OCI-LY3 (cell line): ENCODE measurements around the gene NSG1.

ENCODE experiments used
- H2AFZ ChIP-seq: fragments of 200-600, 300-600 bp; shearing (Covaris generic); 2 replicates; pipeline ENCODE4 v1.6.0; 2014; ENCODE audit warnings: antibody characterized with exemption, low read depth, low read length
- H3K27ac ChIP-seq: fragments of 200-600, 300-600 bp; sonication (generic); 2 replicates; pipeline ENCODE4 v1.5.1; 2014; ENCODE audit warnings: mild to moderate bottlenecking, low read length, moderate library complexity, mixed read lengths
- H3K27me3 ChIP-seq: fragments of 200-600, 300-600 bp; sonication (generic); 2 replicates; pipeline ENCODE4 v1.6.1; 2014; ENCODE audit warnings: low read depth, low read length, mixed read lengths
- H3K36me3 ChIP-seq: fragments of 200-600, 300-600 bp; sonication (generic); replicated peaks from 2 replicates; pipeline ENCODE3; 2014; ENCODE audit warnings: low read depth, low read length, mixed read lengths
- H3K4me1 ChIP-seq: fragments of 300-600, 200-600 bp; sonication (generic); 2 replicates; pipeline ENCODE4 v1.6.1; 2014; ENCODE audit warnings: low read length, mixed read lengths
- H3K4me2 ChIP-seq: fragments of 200-600, 300-600 bp; sonication (generic); 2 replicates; pipeline ENCODE4 v1.6.1; 2014; ENCODE audit warnings: low read length, mixed read lengths
- H3K4me3 ChIP-seq: fragments of 300-600, 200-600 bp; sonication (generic); 2 replicates; pipeline ENCODE4 v1.5.1; 2014; ENCODE audit warnings: antibody characterized with exemption, mild to moderate bottlenecking, low read length, moderate library complexity
- H3K79me2 ChIP-seq: fragments of 300-600, 200-600 bp; shearing (Covaris generic); 2 replicates; pipeline ENCODE4 v1.6.1; 2014; ENCODE audit warnings: mild to moderate bottlenecking, low read length, mixed read lengths
- H3K9ac ChIP-seq: fragments of 300-600, 200-600 bp; shearing (Covaris generic); 2 replicates; pipeline ENCODE4 v1.6.0; 2014; ENCODE audit warnings: mild to moderate bottlenecking, low read length, moderate library complexity
- H3K9me3 ChIP-seq: fragments of 200-600, 300-600 bp; shearing (Covaris generic); 2 replicates; pipeline ENCODE4 v1.6.1; 2014; ENCODE audit warnings: low read length, mixed read lengths; ENCODE audit not compliant: insufficient read depth
- H4K20me1 ChIP-seq: fragments of 200-600, 300-600 bp; sonication (generic); 2 replicates; pipeline ENCODE4 v1.6.1; 2016; ENCODE audit warnings: low read length, mixed read lengths; ENCODE audit not compliant: insufficient read depth
- CTCF ChIP-seq: fragments of 200-600, 300-600 bp; sonication (generic); IDR thresholded peaks from 2 replicates; pipeline ENCODE4 v1.5.1; 2014; ENCODE audit warnings: antibody characterized with exemption, low read length, low read depth
- EZH2phosphoT487 ChIP-seq: fragments of 200-600 bp; shearing (Covaris generic); IDR thresholded peaks from 2 replicates; pipeline ENCODE4 v1.6.1; 2018; ENCODE audit warnings: antibody characterized with exemption, mixed run types, low read depth

NSG1 gene

GRCh38 chr4:4424499-4425115 is 37.7 kb downstream of the NSG1 start:
- H3K9me3 ChIP-seq = no peaks in the 10 kb centered on the region
- H4K20me1 ChIP-seq = no peaks in the 10 kb centered on the region
- no peak overlapping the region for H3K4me3 ChIP-seq
- H2AFZ ChIP-seq = no peak overlapping the region
- H3K4me1 ChIP-seq = no peaks in the 10 kb centered on the region
- no peak overlapping the region for H3K27ac ChIP-seq
- no peak overlapping the region for H3K9ac ChIP-seq
- TF ChIP-seq EZH2phosphoT487 (no peak), CTCF (no peak)
- peaks cover 17% of the 10 kb centered on the region for H3K36me3 ChIP-seq
- H3K4me2 ChIP-seq = no peak overlapping the region
- H3K27me3 ChIP-seq = no peaks in the 10 kb centered on the region
- H3K79me2 ChIP-seq = no peaks in the 10 kb centered on the region

DNA sequence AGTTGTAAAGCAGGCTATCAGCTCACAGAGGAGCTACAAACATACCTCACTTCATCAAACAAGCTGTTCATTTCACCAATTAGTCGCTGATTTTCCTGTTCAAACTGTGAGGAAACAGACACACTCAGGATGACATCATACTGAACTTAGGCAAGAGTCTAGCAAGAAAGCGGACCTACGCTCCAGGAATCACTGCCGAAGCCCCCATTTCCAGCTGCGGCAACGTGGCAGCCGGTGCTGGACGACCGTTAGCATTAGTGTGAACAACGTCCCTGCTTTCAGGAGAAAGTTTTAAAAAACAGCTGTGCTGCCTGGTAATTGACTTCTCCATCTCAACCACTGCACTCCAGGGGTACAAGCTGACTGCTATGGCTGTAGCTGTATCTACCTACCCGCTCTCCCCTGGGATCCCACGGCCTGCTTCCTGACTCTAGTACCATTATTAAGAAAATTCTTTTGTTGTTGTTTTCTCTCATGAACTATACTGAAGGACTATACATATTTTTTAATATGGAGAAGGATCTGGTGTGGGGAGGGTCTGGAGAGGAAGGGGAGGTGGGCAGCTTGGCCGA is 38.3 kb downstream of the NSG1 start:
- Histone ChIP-seq H3K4me1 (peaks cover under 1% of the 10 kb centered on the region; the same call in 1 of the 2 replicates), H2AFZ (no peak overlapping the region), H3K79me2 (no peaks in the 10 kb centered on the region), H3K9ac (no peak overlapping the region), H3K4me2 (no peak overlapping the region), H3K36me3 (peaks cover 15% of the 10 kb centered on the region), H3K27ac (no peak overlapping the region), H4K20me1 (no peaks in the 10 kb centered on the region), H3K27me3 (no peaks in the 10 kb centered on the region), H3K9me3 (no peaks in the 10 kb centered on the region), H3K4me3 (no peak overlapping the region)
- TF ChIP-seq CTCF (no peak), EZH2phosphoT487 (no peak)

GRCh38 chr4:4425696-4426095 is 38.8 kb downstream of the NSG1 start:
- H3K4me3 ChIP-seq = no peak overlapping the region
- H3K27ac ChIP-seq = no peak overlapping the region
- H3K79me2 ChIP-seq = no peaks in the 10 kb centered on the region
- no peak overlapping the region for H2AFZ ChIP-seq
- peaks cover 4% of the 10 kb centered on the region for H3K4me1 ChIP-seq
- H3K4me2 ChIP-seq = no peak overlapping the region
- no peaks in the 10 kb centered on the region for H3K9me3 ChIP-seq
- H3K9ac ChIP-seq = no peak overlapping the region
- no peak for TF ChIP-seq CTCF
- no peak for TF ChIP-seq EZH2phosphoT487
- H3K27me3 ChIP-seq = no peaks in the 10 kb centered on the region
- no peaks in the 10 kb centered on the region for H4K20me1 ChIP-seq
- H3K36me3 ChIP-seq = peaks cover 10% of the 10 kb centered on the region

DNA sequence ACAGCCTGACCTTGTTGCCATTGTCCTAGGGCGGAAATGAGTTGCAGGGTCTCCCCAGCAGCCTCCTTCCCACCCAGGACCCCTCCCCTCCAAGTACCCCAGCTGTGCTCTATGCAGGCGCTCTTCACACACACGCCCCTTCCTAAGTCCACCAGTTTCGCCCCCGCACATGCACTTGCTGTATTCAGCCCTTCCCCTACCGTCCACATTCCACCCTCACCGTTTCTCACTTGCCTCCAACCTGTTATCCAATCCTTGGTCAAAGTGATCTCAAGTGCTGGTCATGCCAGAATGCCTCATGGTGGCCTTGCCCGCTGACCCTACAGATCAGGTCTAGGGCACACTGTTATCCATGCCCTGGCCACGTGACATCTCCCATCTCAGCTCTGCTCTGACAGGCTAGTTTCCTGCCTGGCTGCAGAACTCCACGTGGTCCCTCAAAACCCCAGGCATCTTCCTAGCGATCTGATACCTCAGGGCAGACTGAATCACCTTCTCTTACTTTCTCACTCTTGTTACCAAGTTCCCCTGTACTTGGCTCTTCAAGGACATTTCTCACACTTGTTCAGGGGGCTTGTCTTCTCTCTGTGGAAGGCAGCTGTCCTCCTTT is 39.7 kb downstream of the NSG1 start:
- H4K20me1 ChIP-seq = no peaks in the 10 kb centered on the region
- H3K36me3 ChIP-seq = peaks cover 8% of the 10 kb centered on the region
- peaks cover 4% of the 10 kb centered on the region for H3K4me1 ChIP-seq
- H3K4me2 ChIP-seq = no peak overlapping the region
- no peak overlapping the region for H2AFZ ChIP-seq
- no peak overlapping the region for H3K4me3 ChIP-seq
- no peaks in the 10 kb centered on the region for H3K9me3 ChIP-seq
- H3K79me2 ChIP-seq = no peaks in the 10 kb centered on the region
- H3K27ac ChIP-seq = no peak overlapping the region
- no peak overlapping the region for H3K9ac ChIP-seq
- no peaks in the 10 kb centered on the region for H3K27me3 ChIP-seq
- TF ChIP-seq EZH2phosphoT487 = no peak
- no peak for TF ChIP-seq CTCF
